Measurements from ENCODE around the gene CSMD2.
A peak's percentile ranks its signal among the peaks of the same experiment; 100 is the strongest.

CSMD2 gene

DNA sequence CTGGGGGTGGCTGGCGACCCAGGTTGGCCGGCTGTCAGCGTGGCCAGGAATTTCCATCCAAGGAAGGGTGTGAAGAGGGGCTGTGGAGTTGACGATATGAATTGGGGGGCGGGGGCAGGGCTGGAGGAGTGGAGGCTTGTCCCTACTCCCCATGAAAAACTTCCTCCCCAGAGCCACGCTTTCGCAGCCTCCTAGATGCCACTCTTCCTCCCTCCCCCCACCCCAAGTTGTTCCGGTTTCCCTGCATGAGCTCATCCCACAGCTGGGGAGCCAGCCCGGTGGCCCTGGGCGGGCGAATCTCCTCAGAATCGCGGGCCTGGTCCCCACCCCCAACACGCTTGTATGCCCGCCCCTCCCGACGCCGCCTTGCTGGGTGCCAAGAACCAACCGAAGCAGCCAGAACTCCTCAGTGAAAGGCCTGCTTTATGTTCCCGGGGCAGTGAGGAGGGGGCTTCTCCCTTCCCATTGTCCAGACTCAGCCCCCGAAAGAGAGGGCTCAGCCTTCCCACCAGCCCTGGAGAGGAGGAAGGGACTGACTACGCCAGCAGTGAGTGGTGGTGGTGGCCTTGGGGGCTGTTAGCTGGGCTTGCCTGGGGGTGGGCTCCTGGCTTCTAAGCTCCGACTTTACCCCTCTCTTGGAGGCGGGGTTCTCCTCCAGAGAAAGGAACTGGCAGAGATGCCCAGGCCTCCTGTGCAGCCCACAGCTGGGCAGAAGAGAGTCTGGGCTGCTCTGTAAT is 1.8 kb upstream of the CSMD2 start:
- TF ChIP-seq, protein P1, sequence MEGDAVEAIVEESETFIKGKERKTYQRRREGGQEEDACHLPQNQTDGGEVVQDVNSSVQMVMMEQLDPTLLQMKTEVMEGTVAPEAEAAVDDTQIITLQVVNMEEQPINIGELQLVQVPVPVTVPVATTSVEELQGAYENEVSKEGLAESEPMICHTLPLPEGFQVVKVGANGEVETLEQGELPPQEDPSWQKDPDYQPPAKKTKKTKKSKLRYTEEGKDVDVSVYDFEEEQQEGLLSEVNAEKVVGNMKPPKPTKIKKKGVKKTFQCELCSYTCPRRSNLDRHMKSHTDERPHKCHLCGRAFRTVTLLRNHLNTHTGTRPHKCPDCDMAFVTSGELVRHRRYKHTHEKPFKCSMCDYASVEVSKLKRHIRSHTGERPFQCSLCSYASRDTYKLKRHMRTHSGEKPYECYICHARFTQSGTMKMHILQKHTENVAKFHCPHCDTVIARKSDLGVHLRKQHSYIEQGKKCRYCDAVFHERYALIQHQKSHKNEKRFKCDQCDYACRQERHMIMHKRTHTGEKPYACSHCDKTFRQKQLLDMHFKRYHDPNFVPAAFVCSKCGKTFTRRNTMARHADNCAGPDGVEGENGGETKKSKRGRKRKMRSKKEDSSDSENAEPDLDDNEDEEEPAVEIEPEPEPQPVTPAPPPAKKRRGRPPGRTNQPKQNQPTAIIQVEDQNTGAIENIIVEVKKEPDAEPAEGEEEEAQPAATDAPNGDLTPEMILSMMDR (IDR thresholded peaks at IDR 0.05; ENCODE audit: insufficient read depth, missing control alignments), result no peak
- no peak for FAIRE-seq
- DNase-seq (ENCODE audit: insufficient read length, low spot score), result no peak

DNA sequence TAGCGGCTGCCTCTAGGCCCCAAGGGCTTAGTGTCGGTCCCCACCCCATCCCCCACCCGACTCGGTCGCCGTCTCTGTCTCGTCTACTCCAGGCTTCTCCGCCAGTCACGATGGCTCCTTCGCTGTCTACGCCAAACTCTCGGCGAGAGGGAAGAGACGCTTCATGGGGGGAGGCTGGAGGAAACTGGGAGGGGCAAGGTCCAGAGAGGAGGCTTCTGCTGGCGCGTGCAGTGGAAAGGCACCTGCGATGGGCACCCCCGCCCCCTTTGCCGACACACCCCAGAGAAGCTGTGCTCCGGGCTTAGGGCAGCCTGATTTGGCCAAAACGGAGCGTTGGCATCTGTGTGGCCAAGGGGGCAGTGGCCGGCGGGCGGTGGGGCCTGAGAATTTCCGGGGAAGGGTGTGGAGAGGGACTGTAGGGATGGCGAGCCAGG is 1.2 kb upstream of the CSMD2 start:
- FAIRE-seq, result no peak
- TF ChIP-seq, protein P1 (IDR thresholded peaks at IDR 0.05; ENCODE audit: insufficient read depth, missing control alignments), result no peak
- DNase-seq (ENCODE audit: insufficient read length, low spot score), result no peak

DNA sequence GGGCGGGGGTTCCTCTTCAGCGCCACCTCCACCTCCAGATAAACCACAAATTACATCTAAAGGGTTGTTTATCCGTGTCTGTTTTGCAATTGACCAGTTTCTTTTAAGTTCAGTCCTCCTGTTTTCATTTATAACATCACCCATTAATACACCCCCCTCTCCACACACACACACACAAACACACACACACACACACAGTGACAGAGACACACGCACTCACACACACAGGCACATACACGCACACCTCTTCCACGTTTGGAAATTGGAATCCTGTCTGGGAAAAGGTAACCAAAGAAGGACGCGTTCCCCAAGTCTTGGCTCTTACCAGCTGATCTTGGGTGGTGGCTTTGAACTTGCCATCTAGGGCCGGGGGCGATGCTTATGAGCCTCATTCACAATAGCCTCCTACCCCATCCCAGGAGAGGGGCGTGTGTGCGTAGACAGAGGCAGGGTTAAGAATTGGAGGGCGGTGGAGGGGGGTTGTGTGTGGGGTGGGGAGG is 442 bp upstream of the CSMD2 start:
- TF ChIP-seq, protein P1 (IDR thresholded peaks at IDR 0.05; ENCODE audit: insufficient read depth, missing control alignments), result no peak
- DNase-seq (ENCODE audit: insufficient read length, low spot score) (no peak), FAIRE-seq (no peak)

DNA sequence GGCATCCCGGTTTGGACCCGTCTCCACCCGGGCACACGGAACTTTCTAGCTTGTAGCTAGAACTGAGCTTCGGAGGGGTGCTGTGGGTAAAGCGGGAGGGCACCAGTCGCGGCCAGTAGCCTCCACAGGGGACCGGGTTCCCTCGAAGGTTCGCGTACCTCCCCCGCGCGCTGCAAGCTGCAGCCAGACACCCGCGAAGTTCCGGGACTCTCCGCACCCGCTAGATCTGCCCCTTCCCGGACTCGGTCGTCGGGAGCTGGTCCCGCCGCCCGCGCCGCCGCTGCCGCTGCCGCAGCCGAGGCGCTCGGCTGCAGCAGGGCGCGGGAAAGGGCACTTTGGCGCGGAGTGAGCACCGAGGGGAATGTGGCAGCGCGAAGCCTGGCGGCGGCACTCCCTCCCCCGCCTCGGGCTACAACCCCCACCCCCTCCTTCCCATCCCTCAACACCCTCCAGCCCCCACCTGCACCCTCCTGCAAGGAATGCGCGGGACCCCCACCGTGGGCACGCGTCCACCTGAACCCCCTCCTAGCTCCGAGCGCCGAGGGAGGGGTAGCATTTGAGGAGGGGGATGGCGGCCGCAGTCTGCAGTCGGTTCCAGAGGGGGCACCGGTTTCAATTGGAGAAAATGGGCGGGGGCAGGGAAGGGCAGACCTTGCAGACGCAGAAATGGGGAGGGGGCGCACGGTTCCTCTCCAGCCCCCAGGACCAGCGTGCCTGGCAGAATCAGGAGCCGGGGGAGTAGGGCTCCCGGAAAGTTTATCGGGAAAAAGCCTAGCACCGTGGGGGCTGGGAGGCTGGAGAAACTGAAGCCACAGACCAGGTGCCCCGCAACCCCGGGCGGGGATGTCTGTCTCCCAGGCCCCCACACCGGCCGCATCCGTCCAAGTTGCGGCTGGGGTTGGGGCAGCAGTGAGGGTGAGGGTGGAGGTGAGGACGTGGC is 968 bp downstream of the CSMD2 start:
- FAIRE-seq (no peak), DNase-seq (ENCODE audit: insufficient read length, low spot score) (no peak)
- TF ChIP-seq, protein P1 (IDR thresholded peaks at IDR 0.05; ENCODE audit: insufficient read depth, missing control alignments), result no peak

DNA sequence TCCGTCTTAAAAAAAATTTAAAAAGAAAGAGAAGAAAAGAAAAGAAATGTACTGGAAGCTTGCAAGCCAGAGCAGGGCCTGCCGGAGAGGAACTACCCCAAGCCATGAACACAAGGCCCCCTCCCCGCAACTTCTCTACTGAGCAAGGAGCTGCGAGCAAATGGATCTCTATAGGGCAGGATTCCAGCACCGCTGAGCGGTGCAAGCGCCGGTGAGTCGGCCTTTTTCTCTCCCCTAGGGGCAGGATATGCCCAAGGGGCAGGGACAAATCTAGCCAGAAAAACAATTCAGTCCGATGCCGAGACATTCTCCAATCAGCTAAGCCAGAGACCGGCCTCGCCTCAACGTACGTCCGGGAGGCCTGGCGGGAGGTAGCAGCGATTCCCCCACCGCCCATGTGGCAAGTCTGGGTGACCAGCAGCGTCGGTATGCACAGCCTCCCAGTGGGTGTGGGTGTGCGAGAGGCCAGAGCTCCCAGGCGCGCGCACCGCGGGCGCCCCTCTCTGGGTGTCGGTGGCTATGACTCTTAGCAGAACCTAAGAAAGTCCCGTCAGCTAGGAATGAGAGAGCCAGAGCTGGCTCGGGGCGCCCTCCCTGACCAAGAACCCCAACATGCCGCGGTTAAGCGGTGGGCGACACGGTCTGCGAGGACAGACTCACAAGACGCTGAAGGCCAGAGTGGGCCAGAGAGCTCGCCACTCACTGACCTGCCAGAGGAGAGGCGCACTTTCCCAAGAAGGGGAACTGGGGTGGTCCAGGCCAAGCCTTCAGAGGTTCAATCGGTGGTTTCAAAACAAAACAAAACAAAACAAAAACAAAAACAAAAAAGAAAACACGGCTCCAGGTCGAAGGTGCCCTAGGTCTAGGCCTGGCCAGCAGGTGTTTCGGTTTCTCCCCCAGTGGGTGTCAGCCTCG is 1.9 kb downstream of the CSMD2 start:
- DNase-seq (ENCODE audit: insufficient read length, low spot score), result no peak
- TF ChIP-seq, protein P1 (IDR thresholded peaks at IDR 0.05; ENCODE audit: insufficient read depth, missing control alignments), result peak; percentile 41

DNA sequence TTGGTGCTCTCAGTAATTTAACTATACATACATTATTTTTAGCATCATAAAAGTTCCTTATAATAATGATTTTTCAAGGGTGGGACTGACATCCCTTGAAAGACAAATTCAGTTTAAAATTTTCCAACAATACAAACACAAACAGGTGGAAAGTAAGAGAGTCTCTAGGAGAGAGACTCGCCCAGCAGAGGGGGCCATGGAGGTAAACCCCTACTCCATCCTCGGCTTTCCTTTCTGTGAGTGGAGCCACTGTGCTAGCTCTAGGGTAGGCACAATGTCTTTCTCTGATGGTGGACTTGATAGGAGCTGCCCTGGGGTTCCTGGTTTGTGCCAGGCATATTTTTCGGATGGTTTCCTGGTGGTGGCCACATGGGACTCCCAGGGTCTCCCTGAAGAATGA is 8.3 kb downstream of the CSMD2 start:
- FAIRE-seq (no peak), DNase-seq (ENCODE audit: insufficient read length, low spot score) (no peak)
- TF ChIP-seq, protein P1 (IDR thresholded peaks at IDR 0.05; ENCODE audit: insufficient read depth, missing control alignments), result no peak

More for the DNA sequence above, 1.9 kb downstream of the CSMD2 start:
- no peak for FAIRE-seq
